ENCODE measurements around the gene ACSL1. TPM values are rescaled to one million over a fixed set of nuclear protein-coding genes. Genes with fewer than 3 reads are reported as not detected.

The ACSL1 gene
- polyA plus RNA-seq, 1 donor (not counting 4 experiments of a cell fraction or from before 2014, with no cell fraction given), result 60.6 TPM

DNA sequence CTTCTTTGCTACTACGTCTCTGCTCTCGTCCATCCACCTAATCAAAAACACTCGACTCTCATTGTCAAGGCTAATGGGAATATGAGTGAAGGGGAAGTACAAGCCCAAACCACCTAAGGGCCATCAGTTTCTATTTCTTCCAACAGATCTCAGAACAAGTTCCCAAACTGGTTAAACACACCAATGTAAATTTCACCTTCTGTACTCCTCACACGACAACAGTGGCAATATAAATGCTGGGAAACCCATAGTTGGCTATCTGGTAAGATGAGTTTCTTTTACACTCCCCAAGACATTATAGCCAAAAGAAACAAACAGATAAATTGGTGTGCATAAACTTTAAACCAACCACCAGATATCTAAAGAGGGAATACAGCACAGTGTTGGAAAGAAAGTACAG, 21.9 kb downstream of the ACSL1 start:
- Histone ChIP-seq H3K9ac (ENCODE audit: control insufficient read depth, extremely low read depth, insufficient read depth, low read length) (no peak overlapping the region), H3K36me3 (ENCODE audit: control insufficient read depth in 2 of 2, extremely low read depth in 1 of 2, insufficient read depth in 2 of 2, low read length in 2 of 2) (peaks cover 7 to 19% of the 10 kb centered on the region in 2 experiments), H3K4me2 (ENCODE audit: control insufficient read depth, extremely low read depth, insufficient read depth, low read depth, low read length) (no peak overlapping the region), H4K20me1 (ENCODE audit: control insufficient read depth, extremely low read depth, insufficient read depth, low read length) (no peaks in the 10 kb centered on the region), H3K27ac (ENCODE audit: control insufficient read depth, insufficient read depth, low read length) (peak overlapping the region; percentile 15), H2AFZ (ENCODE audit: control insufficient read depth, low read length) (no peak overlapping the region), H3K9me3 (ENCODE audit: control insufficient read depth, low read depth, low read length) (no peaks in the 10 kb centered on the region), H3K4me1 (ENCODE audit: control insufficient read depth, extremely low read depth, insufficient read depth, low read length) (peaks cover 69% of the 10 kb centered on the region), H3K9me1 (ENCODE audit: control insufficient read depth, extremely low read depth, insufficient read depth, low read length) (no peaks in the 10 kb centered on the region), H3K27me3 (ENCODE audit: control insufficient read depth, extremely low read depth, insufficient read depth, low read length) (no peaks in the 10 kb centered on the region), H3K4me3 (ENCODE audit: control insufficient read depth in 2 of 3, extremely low read depth in 1 of 3, insufficient read depth in 2 of 3, low read depth in 1 of 3, low read length in 3 of 3) (no peak overlapping the region), H3K79me2 (ENCODE audit: control insufficient read depth, insufficient read depth, low read length) (peaks cover 18% of the 10 kb centered on the region)
- TF ChIP-seq, protein P1, sequence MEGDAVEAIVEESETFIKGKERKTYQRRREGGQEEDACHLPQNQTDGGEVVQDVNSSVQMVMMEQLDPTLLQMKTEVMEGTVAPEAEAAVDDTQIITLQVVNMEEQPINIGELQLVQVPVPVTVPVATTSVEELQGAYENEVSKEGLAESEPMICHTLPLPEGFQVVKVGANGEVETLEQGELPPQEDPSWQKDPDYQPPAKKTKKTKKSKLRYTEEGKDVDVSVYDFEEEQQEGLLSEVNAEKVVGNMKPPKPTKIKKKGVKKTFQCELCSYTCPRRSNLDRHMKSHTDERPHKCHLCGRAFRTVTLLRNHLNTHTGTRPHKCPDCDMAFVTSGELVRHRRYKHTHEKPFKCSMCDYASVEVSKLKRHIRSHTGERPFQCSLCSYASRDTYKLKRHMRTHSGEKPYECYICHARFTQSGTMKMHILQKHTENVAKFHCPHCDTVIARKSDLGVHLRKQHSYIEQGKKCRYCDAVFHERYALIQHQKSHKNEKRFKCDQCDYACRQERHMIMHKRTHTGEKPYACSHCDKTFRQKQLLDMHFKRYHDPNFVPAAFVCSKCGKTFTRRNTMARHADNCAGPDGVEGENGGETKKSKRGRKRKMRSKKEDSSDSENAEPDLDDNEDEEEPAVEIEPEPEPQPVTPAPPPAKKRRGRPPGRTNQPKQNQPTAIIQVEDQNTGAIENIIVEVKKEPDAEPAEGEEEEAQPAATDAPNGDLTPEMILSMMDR (optimal IDR thresholded peaks at IDR 0.05 in 1 of 3, IDR thresholded peaks at IDR 0.05 in 1 of 3, conservative IDR thresholded peaks at IDR 0.05 in 1 of 3; ENCODE audit: extremely low read depth in 1 of 3, insufficient read depth in 2 of 3, low read length in 3 of 3), result no peak
- TF ChIP-seq EZH2 (IDR thresholded peaks at IDR 0.05; ENCODE audit: low read length), result no peak
- dilution Hi-C loops (cut with MboI; ENCODE audit: extremely low pct_ligation_motif_present, low sequenced_read_pairs), result no loop called here
- DNase-seq (ENCODE audit: low read depth, low spot score) (no peak), FAIRE-seq (peak; percentile 43)

DNA sequence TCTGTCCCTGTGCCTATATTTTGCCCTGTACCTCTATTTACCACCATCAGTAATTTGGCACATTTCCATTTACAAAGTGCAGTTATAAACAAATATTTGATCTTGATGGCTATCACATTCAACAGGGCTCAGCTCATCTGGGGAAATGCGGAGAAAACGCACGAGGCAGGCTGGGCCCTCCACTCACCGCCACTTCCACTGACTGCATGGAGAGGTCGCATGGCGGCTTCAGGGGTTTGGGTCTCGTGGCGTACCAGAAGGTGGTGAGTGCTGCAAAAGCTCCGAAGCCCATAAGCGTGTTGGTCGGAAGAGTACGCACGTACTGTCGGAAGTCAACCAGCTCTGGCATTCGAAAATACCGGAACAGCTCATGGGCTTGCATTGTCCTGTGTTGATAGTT, 22.6 kb downstream of the ACSL1 start:
- Histone ChIP-seq H4K20me1 (ENCODE audit: control insufficient read depth, extremely low read depth, insufficient read depth, low read length) (no peaks in the 10 kb centered on the region), H2AFZ (ENCODE audit: control insufficient read depth, low read length) (no peak overlapping the region), H3K4me2 (ENCODE audit: control insufficient read depth, extremely low read depth, insufficient read depth, low read depth, low read length) (no peak overlapping the region), H3K9me1 (ENCODE audit: control insufficient read depth, extremely low read depth, insufficient read depth, low read length) (no peaks in the 10 kb centered on the region), H3K9me3 (ENCODE audit: control insufficient read depth, low read depth, low read length) (no peaks in the 10 kb centered on the region), H3K27ac (ENCODE audit: control insufficient read depth, insufficient read depth, low read length) (no peak overlapping the region), H3K36me3 (ENCODE audit: control insufficient read depth in 2 of 2, extremely low read depth in 1 of 2, insufficient read depth in 2 of 2, low read length in 2 of 2) (peaks cover 13 to 21% of the 10 kb centered on the region in 2 experiments), H3K4me3 (ENCODE audit: control insufficient read depth in 2 of 3, extremely low read depth in 1 of 3, insufficient read depth in 2 of 3, low read depth in 1 of 3, low read length in 3 of 3) (no peak overlapping the region), H3K4me1 (ENCODE audit: control insufficient read depth, extremely low read depth, insufficient read depth, low read length) (peaks cover 63% of the 10 kb centered on the region), H3K9ac (ENCODE audit: control insufficient read depth, extremely low read depth, insufficient read depth, low read length) (no peak overlapping the region), H3K27me3 (ENCODE audit: control insufficient read depth, extremely low read depth, insufficient read depth, low read length) (no peaks in the 10 kb centered on the region), H3K79me2 (ENCODE audit: control insufficient read depth, insufficient read depth, low read length) (peaks cover 18% of the 10 kb centered on the region)
- FAIRE-seq (no peak), DNase-seq (ENCODE audit: low read depth, low spot score) (no peak)
- no peak for TF ChIP-seq EZH2 (IDR thresholded peaks at IDR 0.05; ENCODE audit: low read length)
- TF ChIP-seq, protein P1 (optimal IDR thresholded peaks at IDR 0.05 in 1 of 3, IDR thresholded peaks at IDR 0.05 in 1 of 3, conservative IDR thresholded peaks at IDR 0.05 in 1 of 3; ENCODE audit: extremely low read depth in 1 of 3, insufficient read depth in 2 of 3, low read length in 3 of 3), result no peak
- dilution Hi-C loops (cut with MboI; ENCODE audit: extremely low pct_ligation_motif_present, low sequenced_read_pairs), result no loop called here

Measured in keratinocyte (primary cell).